ENCODE results near the gene LAPTM5.

Gene LAPTM5

GRCh38 chr1:30775433-30775975 lies 17.9 kb upstream of the LAPTM5 start:
- TF ChIP-seq TAF1 (IDR thresholded peaks at IDR 0.05; ENCODE audit: borderline replicate concordance, insufficient read depth, low read length) = no peak
- no peak for TF ChIP-seq SIN3A (IDR thresholded peaks at IDR 0.05; ENCODE audit: borderline replicate concordance, insufficient read depth, low read length)
- TF ChIP-seq POLR2AphosphoS5 (IDR thresholded peaks at IDR 0.05; ENCODE audit: low read depth, low read length) = no peak
- no peak for TF ChIP-seq REST (IDR thresholded peaks at IDR 0.05; ENCODE audit: insufficient read depth in 1 of 2, low read depth in 2 of 2, low read length in 2 of 2)
- TF ChIP-seq FOXP2 (optimal IDR thresholded peaks at IDR 0.05; ENCODE audit: borderline replicate concordance, extremely low read depth, extremely low read length, insufficient read depth) = no peak

DNA sequence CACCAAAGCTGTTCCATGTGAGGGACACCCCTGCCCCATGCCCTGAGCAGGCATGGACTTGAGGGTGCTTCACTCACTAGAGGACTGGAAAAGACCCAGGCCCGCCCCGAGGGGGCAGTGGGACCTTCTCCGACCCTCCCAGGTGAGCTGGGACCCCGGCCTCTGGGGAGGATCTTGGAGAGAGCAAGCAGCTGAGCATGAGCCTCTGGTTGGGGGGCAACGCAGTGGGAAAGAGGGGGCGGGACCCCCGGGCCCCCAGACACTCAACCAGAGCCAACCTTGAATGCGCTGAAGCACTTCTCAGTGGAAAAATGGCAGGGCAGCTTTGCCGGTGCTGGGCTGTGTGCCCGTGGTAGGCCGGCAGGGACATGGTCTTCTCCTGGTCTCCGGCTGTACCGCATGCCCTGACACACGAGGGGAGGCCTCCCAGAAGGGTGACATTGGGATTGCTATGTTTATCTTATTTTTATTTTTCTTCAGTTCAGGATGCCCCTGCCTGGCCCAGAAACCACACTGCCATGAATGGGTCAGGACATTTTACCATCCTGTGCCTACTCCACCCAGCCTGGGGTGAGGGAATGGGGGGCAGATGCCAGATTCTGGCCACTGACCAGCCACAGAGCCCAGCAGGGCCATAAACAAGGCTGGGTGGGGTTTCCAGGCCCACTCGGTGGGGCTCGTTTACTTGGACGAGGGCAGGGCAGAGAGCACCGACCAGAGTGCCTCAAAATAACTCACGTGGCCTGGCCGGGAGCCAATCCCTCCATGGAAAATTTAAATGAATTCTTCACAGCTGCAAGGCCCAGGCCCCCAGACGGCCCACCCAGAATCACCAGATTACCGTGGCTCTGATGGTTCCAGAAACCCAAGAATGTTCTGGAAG lies 17.2 kb upstream of the LAPTM5 start:
- TF ChIP-seq POLR2AphosphoS5 (IDR thresholded peaks at IDR 0.05; ENCODE audit: low read depth, low read length) (no peak), REST (IDR thresholded peaks at IDR 0.05; ENCODE audit: insufficient read depth in 1 of 2, low read depth in 2 of 2, low read length in 2 of 2) (no peak)

DNA sequence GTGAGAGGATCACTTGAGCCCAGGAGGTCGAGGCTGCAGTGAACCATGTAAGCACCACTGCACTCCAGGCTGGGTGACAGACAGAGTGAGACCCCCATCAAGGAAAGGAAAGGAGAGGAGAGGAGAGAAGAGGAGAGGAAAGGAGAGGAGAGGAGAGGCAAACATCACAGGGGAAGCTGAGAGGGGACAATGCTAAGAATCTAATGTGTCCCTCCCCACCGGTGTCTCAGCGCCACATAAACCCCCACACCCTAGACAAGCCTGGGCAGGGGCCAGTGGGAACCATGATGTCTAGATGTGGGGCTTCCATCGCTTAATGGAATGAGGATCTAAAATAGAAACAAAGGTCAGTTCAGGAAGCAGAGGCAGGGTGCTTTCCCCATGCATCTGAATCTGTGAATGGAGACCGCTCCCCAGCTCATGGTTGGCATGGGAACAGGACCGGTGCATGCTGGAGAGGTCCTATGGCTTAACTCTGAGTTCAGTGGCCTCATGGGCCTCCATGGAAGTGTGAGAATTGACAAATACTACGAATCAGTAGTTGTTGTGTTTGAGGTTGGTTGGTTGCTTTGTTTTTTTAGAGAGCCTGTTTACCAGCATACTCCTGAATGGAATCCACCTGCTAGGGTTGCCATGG lies 16.3 kb upstream of the LAPTM5 start:
- TF ChIP-seq SIN3A (IDR thresholded peaks at IDR 0.05; ENCODE audit: borderline replicate concordance, insufficient read depth, low read length) = no peak
- no peak for TF ChIP-seq FOXP2 (optimal IDR thresholded peaks at IDR 0.05; ENCODE audit: borderline replicate concordance, extremely low read depth, extremely low read length, insufficient read depth)
- TF ChIP-seq POLR2AphosphoS5 (IDR thresholded peaks at IDR 0.05; ENCODE audit: low read depth, low read length) = no peak
- TF ChIP-seq REST (IDR thresholded peaks at IDR 0.05; ENCODE audit: insufficient read depth in 1 of 2, low read depth in 2 of 2, low read length in 2 of 2) = no peak
- TF ChIP-seq TAF1 (IDR thresholded peaks at IDR 0.05; ENCODE audit: borderline replicate concordance, insufficient read depth, low read length) = no peak

DNA sequence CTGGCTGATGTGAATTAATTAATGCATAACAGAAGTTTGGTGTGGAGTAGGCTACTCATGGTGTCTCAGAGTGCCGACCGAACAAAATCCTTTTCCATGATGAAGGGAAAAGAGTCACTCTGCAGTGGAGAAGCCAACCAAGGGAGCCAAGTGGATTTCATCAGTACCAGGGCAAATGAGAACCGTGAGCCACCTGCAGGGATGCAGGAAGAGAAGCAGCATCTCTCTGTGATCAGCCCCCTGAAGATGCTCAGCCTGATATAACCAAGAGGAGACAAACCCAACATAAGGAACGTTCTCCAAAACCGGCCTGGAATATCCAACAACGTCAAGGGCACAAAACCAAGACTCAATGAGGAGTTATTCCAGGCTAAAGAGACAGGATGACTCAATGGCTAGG lies 13.4 kb upstream of the LAPTM5 start:
- no peak for TF ChIP-seq FOXP2 (optimal IDR thresholded peaks at IDR 0.05; ENCODE audit: borderline replicate concordance, extremely low read depth, extremely low read length, insufficient read depth)
- no peak for TF ChIP-seq REST (IDR thresholded peaks at IDR 0.05; ENCODE audit: insufficient read depth in 1 of 2, low read depth in 2 of 2, low read length in 2 of 2)
- no peak for TF ChIP-seq POLR2AphosphoS5 (IDR thresholded peaks at IDR 0.05; ENCODE audit: low read depth, low read length)
- TF ChIP-seq SIN3A (IDR thresholded peaks at IDR 0.05; ENCODE audit: borderline replicate concordance, insufficient read depth, low read length) = no peak
- no peak for TF ChIP-seq TAF1 (IDR thresholded peaks at IDR 0.05; ENCODE audit: borderline replicate concordance, insufficient read depth, low read length)
